Measurements from ENCODE around the gene EVI5L.

GRCh38 chr19:7847664-7848063 is 17.6 kb downstream of the EVI5L start:
- TF ChIP-seq POLR2A (IDR thresholded peaks at IDR 0.05; ENCODE audit: extremely low read depth, insufficient read length) (no peak), CTCF (IDR thresholded peaks at IDR 0.05; ENCODE audit: low read depth, low read length) (no peak), MAX (IDR thresholded peaks at IDR 0.05; ENCODE audit: low read depth, low read length) (no peak)
